ENCODE data around the gene MGST2.
"Not testable (repeated sequence)": the region's sequence is repeated elsewhere in the genome, so short reads cannot be mapped to it uniquely, and the experiment has no call there.

Gene MGST2

DNA sequence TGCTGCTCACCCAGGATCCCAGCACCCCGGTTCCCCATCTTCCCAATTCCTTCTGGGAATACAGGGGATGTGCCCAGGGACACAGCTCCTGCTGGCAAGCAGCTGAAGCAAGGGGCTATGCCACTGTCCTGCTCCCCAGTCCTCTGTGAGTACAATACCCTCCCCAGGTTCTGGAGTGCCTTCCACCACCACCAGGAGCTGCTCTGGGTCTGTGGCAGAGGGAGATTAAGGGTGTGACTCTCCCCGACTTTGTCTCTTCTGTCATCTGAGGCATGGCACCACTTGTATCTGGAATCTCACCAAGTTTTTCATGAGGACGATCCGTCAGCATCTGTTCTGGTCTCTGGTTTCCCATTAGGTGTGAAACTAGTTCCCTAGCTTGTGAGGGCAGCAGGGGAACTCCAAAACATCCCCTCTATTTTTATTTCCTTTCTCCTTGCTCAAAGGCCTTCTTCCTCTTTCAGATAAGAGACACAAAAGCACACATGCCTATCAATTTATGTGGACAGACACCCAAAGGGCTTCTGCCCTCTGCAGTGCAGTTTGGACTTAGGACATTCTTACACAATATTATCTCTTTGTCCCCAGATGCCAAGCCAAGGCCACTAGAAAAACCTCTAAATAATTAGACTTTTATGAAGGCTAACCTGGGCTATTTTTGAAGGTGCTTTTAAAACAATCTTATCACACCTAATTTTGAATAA lies 26.8 kb downstream of the MGST2 start:
- Histone ChIP-seq H3K36me3 (ENCODE audit: low read length) (no peaks in the 10 kb centered on the region), H3K27ac (ENCODE audit: low read depth, low read length) (no peak overlapping the region), H3K4me3 (ENCODE audit: insufficient read depth, low read length, poor library complexity, severe bottlenecking) (no peak overlapping the region), H2AFZ (ENCODE audit: low read depth, low read length, severe bottlenecking) (no peak overlapping the region), H3K4me2 (ENCODE audit: low read depth, low read length, poor library complexity, severe bottlenecking) (no peak overlapping the region), H3K9me2 (replicated peaks; ENCODE audit: insufficient read depth, low read length) (no peaks in the 10 kb centered on the region), H3F3A (ENCODE audit: insufficient read depth) (no peaks in the 10 kb centered on the region), H3K79me2 (ENCODE audit: insufficient read depth, low read length) (no peaks in the 10 kb centered on the region), H3K27me3 (ENCODE audit: low read length) (no peaks in the 10 kb centered on the region), H4K20me1 (ENCODE audit: low read depth, low read length) (no peaks in the 10 kb centered on the region), H3K9ac (ENCODE audit: low read length) (no peak overlapping the region), H3K9me3 (ENCODE audit: insufficient read depth, low read length) (no peaks in the 10 kb centered on the region)
- TF ChIP-seq, protein P1, sequence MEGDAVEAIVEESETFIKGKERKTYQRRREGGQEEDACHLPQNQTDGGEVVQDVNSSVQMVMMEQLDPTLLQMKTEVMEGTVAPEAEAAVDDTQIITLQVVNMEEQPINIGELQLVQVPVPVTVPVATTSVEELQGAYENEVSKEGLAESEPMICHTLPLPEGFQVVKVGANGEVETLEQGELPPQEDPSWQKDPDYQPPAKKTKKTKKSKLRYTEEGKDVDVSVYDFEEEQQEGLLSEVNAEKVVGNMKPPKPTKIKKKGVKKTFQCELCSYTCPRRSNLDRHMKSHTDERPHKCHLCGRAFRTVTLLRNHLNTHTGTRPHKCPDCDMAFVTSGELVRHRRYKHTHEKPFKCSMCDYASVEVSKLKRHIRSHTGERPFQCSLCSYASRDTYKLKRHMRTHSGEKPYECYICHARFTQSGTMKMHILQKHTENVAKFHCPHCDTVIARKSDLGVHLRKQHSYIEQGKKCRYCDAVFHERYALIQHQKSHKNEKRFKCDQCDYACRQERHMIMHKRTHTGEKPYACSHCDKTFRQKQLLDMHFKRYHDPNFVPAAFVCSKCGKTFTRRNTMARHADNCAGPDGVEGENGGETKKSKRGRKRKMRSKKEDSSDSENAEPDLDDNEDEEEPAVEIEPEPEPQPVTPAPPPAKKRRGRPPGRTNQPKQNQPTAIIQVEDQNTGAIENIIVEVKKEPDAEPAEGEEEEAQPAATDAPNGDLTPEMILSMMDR (IDR thresholded peaks at IDR 0.05; ENCODE audit: insufficient read depth, low read length, poor library complexity, severe bottlenecking), result no peak
- TF ChIP-seq EZH2phosphoT487 (conservative IDR thresholded peaks at IDR 0.05; ENCODE audit: low read length), result no peak

DNA sequence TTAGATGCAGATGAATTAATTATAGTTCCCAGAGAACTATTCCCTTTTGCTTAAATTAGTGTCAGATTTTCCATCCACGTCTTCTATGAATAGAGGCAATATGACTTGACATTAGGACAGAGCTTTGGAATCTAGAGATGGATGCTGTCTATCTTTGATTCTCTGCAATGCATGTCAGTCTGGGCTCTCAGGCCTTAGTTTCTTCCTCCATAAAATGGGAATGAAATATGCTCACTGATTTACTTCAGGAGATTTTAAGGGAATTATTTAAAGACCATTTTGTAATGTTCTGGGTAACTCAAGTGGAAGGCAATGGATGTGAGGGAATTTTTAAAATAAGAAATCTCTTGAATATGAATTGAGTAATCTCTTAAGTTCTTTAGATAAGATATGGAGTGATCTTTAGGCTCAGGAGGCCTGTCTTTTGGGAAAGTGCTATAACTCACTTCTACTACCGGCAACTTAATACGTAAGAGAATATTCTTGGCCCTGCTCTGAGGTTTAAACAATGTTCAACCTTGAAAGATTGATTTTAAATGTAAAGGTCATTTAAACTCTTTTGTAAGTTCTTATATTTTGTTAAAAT lies 29.0 kb downstream of the MGST2 start:
- no peaks in the 10 kb centered on the region for H3K36me3 ChIP-seq (ENCODE audit: low read length)

DNA sequence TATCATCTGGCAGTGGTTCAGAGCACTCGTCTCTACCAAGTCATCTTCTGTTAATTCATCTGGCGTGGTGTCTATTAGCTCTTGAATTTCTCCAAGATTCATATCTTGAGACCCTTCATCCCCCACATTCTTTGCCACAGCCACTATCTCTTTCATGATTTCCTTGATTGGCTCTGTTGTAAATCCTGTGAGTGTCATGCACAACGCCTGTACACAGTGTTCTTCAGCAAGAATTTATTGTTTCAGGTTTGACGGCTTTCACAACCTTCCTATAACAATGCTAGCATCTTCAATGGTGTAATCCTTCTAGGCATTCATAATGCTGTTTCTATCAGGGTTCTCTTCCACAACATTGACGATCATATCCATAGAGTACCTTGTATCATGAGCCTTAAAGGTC lies 30.9 kb downstream of the MGST2 start:
- Histone ChIP-seq H3K9me2 (replicated peaks; ENCODE audit: insufficient read depth, low read length) (no peaks in the 10 kb centered on the region), H3K9me3 (ENCODE audit: insufficient read depth, low read length) (no peaks in the 10 kb centered on the region), H3K79me2 (ENCODE audit: insufficient read depth, low read length) (no peaks in the 10 kb centered on the region), H3F3A (ENCODE audit: insufficient read depth) (no peaks in the 10 kb centered on the region), H2AFZ (ENCODE audit: low read depth, low read length, severe bottlenecking) (no peak overlapping the region), H3K9ac (ENCODE audit: low read length) (no peak overlapping the region), H3K27ac (ENCODE audit: low read depth, low read length) (no peak overlapping the region), H3K4me3 (ENCODE audit: insufficient read depth, low read length, poor library complexity, severe bottlenecking) (no peak overlapping the region), H3K27me3 (ENCODE audit: low read length) (no peaks in the 10 kb centered on the region), H4K20me1 (ENCODE audit: low read depth, low read length) (no peaks in the 10 kb centered on the region), H3K36me3 (ENCODE audit: low read length) (no peaks in the 10 kb centered on the region), H3K4me2 (ENCODE audit: low read depth, low read length, poor library complexity, severe bottlenecking) (no peak overlapping the region)
- TF ChIP-seq EZH2phosphoT487 (conservative IDR thresholded peaks at IDR 0.05; ENCODE audit: low read length), result no peak
- TF ChIP-seq, protein P1 (IDR thresholded peaks at IDR 0.05; ENCODE audit: insufficient read depth, low read length, poor library complexity, severe bottlenecking), result no peak

More for the DNA sequence above, 29.0 kb downstream of the MGST2 start:
- no peaks in the 10 kb centered on the region for H3K27me3 ChIP-seq (ENCODE audit: low read length)
- no peaks in the 10 kb centered on the region for H3F3A ChIP-seq (ENCODE audit: insufficient read depth)
- no peaks in the 10 kb centered on the region for H3K9me3 ChIP-seq (ENCODE audit: insufficient read depth, low read length)
- H3K4me3 ChIP-seq (ENCODE audit: insufficient read depth, low read length, poor library complexity, severe bottlenecking), result no peak overlapping the region
- no peak for TF ChIP-seq EZH2phosphoT487 (conservative IDR thresholded peaks at IDR 0.05; ENCODE audit: low read length)
- TF ChIP-seq, protein P1 (IDR thresholded peaks at IDR 0.05; ENCODE audit: insufficient read depth, low read length, poor library complexity, severe bottlenecking), result no peak
- no peaks in the 10 kb centered on the region for H3K9me2 ChIP-seq (replicated peaks; ENCODE audit: insufficient read depth, low read length)
- H4K20me1 ChIP-seq (ENCODE audit: low read depth, low read length), result no peaks in the 10 kb centered on the region
- no peak overlapping the region for H3K9ac ChIP-seq (ENCODE audit: low read length)
- no peak overlapping the region for H3K4me2 ChIP-seq (ENCODE audit: low read depth, low read length, poor library complexity, severe bottlenecking)
- H3K27ac ChIP-seq (ENCODE audit: low read depth, low read length), result no peak overlapping the region
- H2AFZ ChIP-seq (ENCODE audit: low read depth, low read length, severe bottlenecking), result no peak overlapping the region
- no peaks in the 10 kb centered on the region for H3K79me2 ChIP-seq (ENCODE audit: insufficient read depth, low read length)

DNA sequence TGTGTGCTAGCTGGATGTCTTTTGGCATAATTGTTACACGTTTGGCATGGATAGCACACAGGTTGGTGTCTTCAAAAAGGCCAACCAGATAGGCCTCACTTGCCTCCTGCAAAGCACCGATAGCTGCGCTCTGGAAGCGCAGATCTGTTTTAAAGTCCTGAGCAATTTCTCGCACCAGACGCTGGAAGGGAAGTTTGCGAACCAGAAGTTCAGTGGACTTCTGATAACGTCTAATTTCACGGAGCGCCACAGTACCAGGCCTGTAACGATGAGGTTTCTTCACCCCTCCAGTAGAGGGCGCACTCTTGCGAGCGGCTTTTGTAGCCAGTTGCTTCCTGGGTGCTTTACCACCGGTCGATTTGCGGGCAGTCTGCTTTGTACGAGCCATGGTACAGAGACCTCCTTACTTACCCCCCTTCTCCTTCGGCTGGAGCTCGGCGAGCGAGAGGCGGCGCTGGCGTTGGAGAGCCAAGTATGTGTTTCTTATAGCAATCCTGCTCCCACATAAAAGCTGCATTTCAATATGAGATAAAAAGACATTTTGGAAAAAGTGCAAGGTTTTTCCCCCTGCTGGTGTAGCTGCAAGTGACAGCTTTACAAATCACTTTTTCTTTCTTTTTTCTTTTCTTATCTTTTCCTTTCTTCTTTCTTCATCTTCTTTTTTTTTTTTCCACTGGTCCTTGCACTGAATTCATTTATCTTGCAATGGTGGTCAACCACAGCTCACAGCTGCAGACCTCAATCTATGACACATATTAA lies 32.7 kb downstream of the MGST2 start:
- not testable (repeated sequence) for H3K4me3 ChIP-seq (ENCODE audit: insufficient read depth, low read length, poor library complexity, severe bottlenecking); H3K9me3 ChIP-seq (ENCODE audit: insufficient read depth, low read length); H3K9ac ChIP-seq (ENCODE audit: low read length); H3K36me3 ChIP-seq (ENCODE audit: low read length); H3K79me2 ChIP-seq (ENCODE audit: insufficient read depth, low read length); H4K20me1 ChIP-seq (ENCODE audit: low read depth, low read length); H2AFZ ChIP-seq (ENCODE audit: low read depth, low read length, severe bottlenecking); H3K27me3 ChIP-seq (ENCODE audit: low read length); H3K4me2 ChIP-seq (ENCODE audit: low read depth, low read length, poor library complexity, severe bottlenecking); H3K9me2 ChIP-seq (replicated peaks; ENCODE audit: insufficient read depth, low read length); H3K27ac ChIP-seq (ENCODE audit: low read depth, low read length); H3F3A ChIP-seq (ENCODE audit: insufficient read depth)

Data from SU-DHL-6 (cell line).